Glomerular visceral epithelial cell (primary cell): ENCODE data around the gene PARVA.

Source experiments
- DNase-seq: peaks from one replicate; pipeline ENCODE4 v3.0.0-alpha.2; 2016; ENCODE audit errors: extremely low spot score

Gene PARVA

GRCh38 chr11:12546660-12547059, 169.3 kb downstream of the PARVA start:
- DNase-seq, result no peak

DNA sequence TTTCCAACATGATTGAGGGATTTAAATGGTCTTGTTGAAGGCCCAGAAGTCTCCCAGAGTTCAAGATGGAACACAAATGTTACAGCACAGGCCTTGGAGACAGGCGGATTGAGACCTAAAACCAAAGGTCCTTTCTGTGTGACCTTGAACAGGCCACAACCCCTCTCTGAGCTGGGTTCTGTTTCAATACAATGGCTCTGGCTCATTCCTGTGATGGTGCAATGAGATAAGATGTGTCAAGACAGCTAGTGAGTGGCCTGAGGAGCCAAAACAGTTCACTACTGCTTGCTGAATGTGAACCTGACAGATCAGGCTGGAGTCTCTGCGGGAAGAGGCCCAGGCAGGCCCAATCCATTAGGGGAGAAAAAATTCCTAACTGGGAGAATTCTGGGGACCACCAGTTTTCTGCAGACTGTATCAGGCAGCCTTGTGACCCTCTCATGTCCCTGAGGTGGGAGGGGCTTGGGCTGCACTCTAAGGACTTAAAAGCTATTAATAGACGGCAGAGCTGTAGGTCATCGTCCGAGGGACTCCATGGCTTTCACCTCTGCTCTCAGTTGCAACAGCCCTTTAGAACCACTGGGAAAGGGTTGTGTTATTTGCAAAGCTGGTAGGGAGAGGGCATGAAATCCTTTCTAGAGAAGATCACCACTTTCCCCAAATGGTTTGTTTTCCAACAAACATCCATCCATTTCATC, 170.7 kb downstream of the PARVA start:
- DNase-seq, result no peak

GRCh38 chr11:12552692-12553091, 175.3 kb downstream of the PARVA start:
- no peak for DNase-seq

DNA sequence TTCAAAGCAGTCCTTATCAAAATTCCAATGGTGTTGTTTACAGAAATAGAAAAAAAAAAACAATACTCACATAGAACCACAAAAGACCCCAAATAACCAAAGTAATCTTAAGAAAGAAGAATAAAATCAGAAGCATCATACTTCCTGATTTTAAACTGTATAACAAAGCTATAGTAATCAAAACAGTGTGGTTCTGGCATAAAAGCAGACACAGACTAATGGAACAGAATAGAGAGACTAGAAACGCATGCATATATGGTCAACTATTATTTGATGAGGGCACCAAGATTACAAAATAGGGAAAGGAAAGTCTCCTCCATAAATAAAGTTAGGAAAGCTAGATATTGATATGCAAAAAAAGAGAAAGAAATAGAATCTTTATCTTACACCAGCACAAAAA, 176.8 kb downstream of the PARVA start:
- no peak for DNase-seq

- DNase-seq, result no peak
Measured at GRCh38 chr11:12556155-12556554, 178.8 kb downstream of the PARVA start.

DNA sequence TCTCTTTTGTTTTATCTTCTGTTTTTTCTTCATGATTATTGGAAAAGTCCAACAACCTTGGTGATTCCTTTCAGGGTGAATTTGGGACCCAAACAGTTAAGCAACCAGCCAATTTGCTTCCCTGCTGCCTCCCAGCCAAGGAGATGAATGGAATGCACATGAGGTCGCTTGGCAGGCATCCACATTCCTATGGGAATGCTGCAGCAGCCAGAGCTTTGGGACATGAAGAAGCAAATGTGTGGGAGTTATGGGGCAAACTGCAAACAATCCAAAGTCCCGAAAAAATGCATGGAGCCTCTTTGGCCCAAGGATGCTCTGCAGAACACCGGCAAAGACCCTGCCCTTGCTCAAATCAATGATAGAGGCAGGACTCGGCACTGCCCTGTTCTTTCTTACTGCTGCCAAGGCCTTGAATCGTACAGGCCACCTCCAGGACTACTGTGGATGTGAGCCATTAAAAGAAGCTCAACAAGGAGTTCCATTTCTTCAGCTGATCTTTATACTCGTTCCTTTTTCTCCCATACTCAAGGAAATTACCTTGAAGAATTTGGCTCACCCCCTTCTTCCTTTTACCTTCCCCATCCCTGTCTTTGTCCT, 179.5 kb downstream of the PARVA start:
- DNase-seq, result peak; percentile 83

DNA sequence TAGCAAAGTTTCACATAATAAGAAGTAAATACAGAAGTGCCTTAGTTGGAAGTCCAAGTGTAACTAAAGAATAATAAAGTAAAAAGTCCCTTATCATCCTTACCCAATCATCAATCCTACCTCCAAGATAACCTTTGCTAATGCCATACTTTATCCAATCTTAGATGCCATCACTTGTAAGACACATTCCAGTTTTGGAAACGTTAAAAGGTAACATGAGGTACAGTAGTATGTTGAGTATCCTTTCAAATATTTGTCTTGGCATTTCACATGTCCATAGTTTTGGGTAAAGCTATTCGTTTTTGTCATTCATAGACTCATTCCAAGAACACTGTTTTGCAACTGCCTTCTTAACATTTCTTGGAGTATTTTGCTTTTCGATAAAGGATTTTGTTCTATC, 181.6 kb downstream of the PARVA start:
- no peak for DNase-seq

- no peak for DNase-seq
Measured at GRCh38 chr11:12560362-12560761, 183.0 kb downstream of the PARVA start.

DNA sequence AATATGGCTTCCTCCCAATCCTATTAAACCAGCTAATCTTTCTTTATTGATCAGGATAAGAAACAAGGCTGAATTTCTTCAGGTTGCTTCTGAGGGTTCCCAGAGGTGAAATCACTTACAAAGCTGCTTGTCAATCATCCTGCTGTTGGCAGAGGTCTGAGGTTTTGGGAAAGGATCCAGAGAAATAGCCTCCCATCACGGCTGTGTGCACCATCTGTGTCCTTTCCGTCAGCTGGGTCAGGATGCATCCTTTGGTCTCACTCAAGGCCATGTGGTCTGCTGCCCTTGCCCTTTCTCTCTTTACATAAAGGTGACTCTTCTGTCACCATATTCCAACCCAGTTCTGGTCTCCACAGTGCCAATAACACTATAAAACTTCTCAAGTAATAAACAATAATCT, 183.5 kb downstream of the PARVA start:
- DNase-seq, result no peak

GRCh38 chr11:12564012-12564411, 186.6 kb downstream of the PARVA start:
- no peak for DNase-seq

DNA sequence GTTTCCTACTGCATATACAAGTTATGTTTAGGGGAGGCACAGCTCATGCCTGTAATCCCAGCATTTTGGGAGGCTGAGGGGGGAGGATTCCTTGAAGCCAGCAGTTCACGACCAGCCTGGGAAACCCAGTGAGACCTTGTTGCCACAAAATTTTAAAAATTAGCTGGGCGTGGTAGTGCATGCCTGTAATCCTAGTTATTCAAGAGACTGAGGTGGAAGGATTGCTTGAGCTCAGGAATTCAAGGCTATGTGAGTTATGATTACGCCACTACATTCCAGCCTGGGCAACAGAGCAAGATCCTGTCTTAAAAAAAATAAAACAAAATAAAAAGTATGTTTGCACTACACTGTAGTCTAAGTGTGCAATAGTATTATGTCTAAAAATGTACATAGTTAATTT, 188.0 kb downstream of the PARVA start:
- no peak for DNase-seq

DNA sequence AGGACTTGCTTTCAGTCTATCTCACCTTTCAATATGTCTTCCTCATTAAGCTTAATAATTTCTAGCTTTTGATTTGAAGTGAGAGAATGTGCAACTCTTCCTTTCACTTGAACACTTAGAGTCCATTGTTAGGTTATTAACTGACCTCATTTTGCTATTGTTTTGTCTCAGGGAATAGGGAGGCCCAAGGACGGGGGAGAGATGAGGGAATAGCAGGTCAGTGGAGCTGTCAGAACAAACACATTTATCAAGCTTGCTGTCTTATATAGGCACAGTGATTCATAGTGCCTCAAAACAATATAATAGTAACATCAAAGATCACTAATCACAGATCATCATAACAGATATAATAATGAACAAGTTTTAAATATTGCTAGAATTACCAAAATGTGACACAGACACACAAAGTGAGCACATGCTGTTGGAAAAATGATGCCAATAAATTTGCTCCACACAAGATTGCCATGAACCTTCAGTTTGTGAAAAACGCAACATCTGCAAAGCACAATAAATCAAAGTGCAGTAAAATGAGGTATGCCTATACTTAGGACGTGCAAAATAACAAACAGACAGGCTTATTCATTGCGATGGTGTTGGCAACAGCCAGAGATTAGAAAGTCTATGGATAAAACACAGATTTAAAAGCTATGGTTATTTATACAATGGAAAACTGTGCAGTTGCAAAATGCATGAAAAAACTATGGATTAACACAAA, 190.5 kb downstream of the PARVA start:
- no peak for DNase-seq

DNA sequence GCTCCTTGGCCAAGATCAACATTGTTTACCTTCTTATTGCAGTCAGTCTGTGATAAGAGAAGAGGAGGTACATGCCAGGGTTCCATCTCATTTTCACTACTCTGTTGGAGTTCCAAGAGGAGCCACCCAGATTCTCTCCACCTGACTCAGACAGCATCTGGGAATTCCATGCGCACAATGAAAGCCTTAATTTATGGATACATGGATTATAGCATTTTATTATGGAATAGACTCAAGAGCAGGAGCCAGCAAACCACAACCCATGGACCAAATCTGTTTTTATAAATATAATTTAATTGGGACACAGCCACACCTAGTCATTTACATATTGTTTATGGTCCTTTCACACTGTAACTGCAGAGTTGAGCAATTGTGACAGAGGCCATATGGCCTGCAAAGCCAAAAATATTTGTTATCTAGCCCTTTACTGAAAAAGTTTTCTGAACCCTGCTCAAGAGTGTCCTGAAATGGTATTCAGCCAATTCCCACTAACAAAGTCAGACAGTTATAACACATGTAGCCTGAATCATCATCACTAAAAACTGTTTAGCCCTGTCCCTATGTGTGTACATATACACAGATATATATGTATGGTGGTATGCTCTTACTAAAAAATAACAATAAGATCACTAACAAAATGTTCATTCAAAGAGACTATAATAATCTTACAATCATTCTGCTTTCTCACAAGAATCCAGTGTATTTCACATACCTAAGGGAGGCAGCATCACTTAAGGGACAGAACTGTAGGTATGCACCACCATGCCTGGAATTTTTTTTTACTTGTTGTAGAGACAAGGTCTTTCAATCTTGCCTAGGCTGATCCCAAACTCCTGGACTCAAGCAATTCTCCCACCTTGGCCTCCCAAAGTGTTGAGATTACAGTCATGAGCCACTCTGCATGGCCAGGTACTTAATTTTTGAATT, 192.4 kb downstream of the PARVA start:
- DNase-seq, result no peak

DNA sequence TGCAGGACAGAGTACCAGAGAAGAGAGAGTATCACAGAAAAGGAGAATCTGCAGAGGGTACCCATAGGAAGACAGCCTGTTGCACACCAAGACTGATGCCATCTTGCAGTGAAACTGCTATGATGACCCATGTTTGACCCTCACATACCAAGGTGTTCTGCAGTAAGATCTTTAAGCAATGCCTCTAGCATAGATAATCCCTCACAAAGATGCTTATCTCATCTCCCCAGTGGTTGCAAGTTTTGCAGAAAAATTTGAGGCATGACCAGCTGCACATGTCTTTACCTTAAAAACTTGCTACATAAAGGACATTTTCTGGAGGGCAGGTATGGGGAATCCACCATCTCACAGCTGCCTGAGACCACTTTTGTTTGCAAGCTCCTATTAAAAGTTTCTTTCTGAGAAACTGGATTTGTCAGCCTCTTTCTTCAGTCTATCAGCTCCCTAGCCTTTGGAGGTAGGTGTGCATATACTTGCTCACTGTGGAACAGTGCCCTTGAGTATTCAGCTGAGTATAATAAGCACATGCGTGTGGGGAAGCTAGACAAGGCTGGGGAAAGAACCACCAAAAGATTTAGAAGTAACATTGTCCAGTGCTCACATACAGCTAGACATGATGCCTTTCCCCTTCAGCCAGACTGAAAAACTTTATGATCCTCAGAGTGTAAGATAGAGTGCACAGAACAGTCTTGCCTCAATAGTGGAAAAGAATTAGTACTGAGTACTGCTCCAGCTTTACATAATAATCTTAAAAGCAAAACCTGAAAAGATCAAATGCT, 196.5 kb downstream of the PARVA start:
- no peak for DNase-seq

GRCh38 chr11:12577725-12578644, 200.6 kb downstream of the PARVA start:
- no peak for DNase-seq

GRCh38 chr11:12581416-12581815, 204.0 kb downstream of the PARVA start:
- no peak for DNase-seq

- peak; percentile 94 for DNase-seq
Measured at GRCh38 chr11:12581923-12582322, 204.6 kb downstream of the PARVA start.
